ENCODE measurements around the gene NPAS3.

DNA sequence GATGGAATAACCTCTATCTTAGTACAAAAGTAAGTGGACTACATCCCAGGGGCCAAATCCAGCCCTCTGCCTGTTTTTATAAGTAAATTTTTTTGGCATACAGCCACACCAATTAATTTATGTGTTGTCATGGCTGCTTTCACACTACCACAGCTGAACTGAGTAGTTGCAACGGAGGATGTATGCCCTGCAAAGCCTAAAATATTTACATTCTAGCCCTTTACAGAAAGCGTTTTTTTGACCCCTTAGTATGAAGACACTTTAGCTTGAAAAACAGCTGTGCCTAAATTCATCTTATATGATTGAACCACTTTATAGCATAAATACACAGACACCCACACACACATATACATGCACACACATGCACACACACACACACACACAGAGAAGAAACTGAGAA, 510.6 kb downstream of the NPAS3 start:
- TF ChIP-seq, protein P1, sequence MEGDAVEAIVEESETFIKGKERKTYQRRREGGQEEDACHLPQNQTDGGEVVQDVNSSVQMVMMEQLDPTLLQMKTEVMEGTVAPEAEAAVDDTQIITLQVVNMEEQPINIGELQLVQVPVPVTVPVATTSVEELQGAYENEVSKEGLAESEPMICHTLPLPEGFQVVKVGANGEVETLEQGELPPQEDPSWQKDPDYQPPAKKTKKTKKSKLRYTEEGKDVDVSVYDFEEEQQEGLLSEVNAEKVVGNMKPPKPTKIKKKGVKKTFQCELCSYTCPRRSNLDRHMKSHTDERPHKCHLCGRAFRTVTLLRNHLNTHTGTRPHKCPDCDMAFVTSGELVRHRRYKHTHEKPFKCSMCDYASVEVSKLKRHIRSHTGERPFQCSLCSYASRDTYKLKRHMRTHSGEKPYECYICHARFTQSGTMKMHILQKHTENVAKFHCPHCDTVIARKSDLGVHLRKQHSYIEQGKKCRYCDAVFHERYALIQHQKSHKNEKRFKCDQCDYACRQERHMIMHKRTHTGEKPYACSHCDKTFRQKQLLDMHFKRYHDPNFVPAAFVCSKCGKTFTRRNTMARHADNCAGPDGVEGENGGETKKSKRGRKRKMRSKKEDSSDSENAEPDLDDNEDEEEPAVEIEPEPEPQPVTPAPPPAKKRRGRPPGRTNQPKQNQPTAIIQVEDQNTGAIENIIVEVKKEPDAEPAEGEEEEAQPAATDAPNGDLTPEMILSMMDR (conservative IDR thresholded peaks at IDR 0.05; ENCODE audit: low read length): no peak
- TF ChIP-seq EZH2phosphoT487 (IDR thresholded peaks at IDR 0.05; ENCODE audit: borderline replicate concordance, low read depth, low read length): no peak
